ENCODE results near the gene CERS6.

Gene CERS6

GRCh38 chr2:168592181-168592831 is 136.2 kb downstream of the CERS6 start:
- H3K4me3 ChIP-seq (ENCODE audit: low read depth, low read length): no peak overlapping the region
- no peak for TF ChIP-seq CTCF (IDR thresholded peaks at IDR 0.05)
- H3K4me2 ChIP-seq (ENCODE audit: low read length): no peak overlapping the region
- H2AFZ ChIP-seq: no peak overlapping the region
- no peak overlapping the region for H3K9ac ChIP-seq
- H3K27ac ChIP-seq: no peak overlapping the region
- peaks cover under 1% of the 10 kb centered on the region for H3K79me2 ChIP-seq
- H3K4me1 ChIP-seq: no peaks in the 10 kb centered on the region
- H3K9me3 ChIP-seq (ENCODE audit: control insufficient read depth, low read length): no peaks in the 10 kb centered on the region
- H3K36me3 ChIP-seq (ENCODE audit: control insufficient read depth, insufficient read depth, low read length): no peaks in the 10 kb centered on the region
- no peaks in the 10 kb centered on the region for H3K27me3 ChIP-seq (ENCODE audit: control insufficient read depth, insufficient read depth, low read length)

- Histone ChIP-seq H3K36me3 (ENCODE audit: control insufficient read depth, insufficient read depth, low read length) (no peaks in the 10 kb centered on the region), H3K27me3 (ENCODE audit: control insufficient read depth, insufficient read depth, low read length) (no peaks in the 10 kb centered on the region), H3K4me2 (ENCODE audit: low read length) (no peak overlapping the region), H3K79me2 (peaks cover 2% of the 10 kb centered on the region), H3K4me1 (no peaks in the 10 kb centered on the region), H3K9me3 (ENCODE audit: control insufficient read depth, low read length) (no peaks in the 10 kb centered on the region), H3K9ac (no peak overlapping the region), H3K27ac (no peak overlapping the region), H2AFZ (no peak overlapping the region), H3K4me3 (ENCODE audit: low read depth, low read length) (no peak overlapping the region)
- no peak for TF ChIP-seq CTCF (IDR thresholded peaks at IDR 0.05)
Measured at GRCh38 chr2:168593713-168594112, 137.6 kb downstream of the CERS6 start.

GRCh38 chr2:168594778-168595177 is 138.7 kb downstream of the CERS6 start:
- no peaks in the 10 kb centered on the region for H3K36me3 ChIP-seq (ENCODE audit: control insufficient read depth, insufficient read depth, low read length)
- H3K4me2 ChIP-seq (ENCODE audit: low read length): no peak overlapping the region
- no peak overlapping the region for H3K9ac ChIP-seq
- H3K4me3 ChIP-seq (ENCODE audit: low read depth, low read length): no peak overlapping the region
- H3K4me1 ChIP-seq: no peaks in the 10 kb centered on the region
- TF ChIP-seq CTCF (IDR thresholded peaks at IDR 0.05): no peak
- H3K79me2 ChIP-seq: peaks cover 2% of the 10 kb centered on the region
- no peaks in the 10 kb centered on the region for H3K9me3 ChIP-seq (ENCODE audit: control insufficient read depth, low read length)
- no peak overlapping the region for H3K27ac ChIP-seq
- H2AFZ ChIP-seq: no peak overlapping the region
- H3K27me3 ChIP-seq (ENCODE audit: control insufficient read depth, insufficient read depth, low read length): no peaks in the 10 kb centered on the region

GRCh38 chr2:168596881-168597655 is 141.0 kb downstream of the CERS6 start:
- Histone ChIP-seq H3K4me2 (ENCODE audit: low read length) (no peak overlapping the region), H3K27me3 (ENCODE audit: control insufficient read depth, insufficient read depth, low read length) (no peaks in the 10 kb centered on the region), H3K4me3 (ENCODE audit: low read depth, low read length) (no peak overlapping the region), H2AFZ (no peak overlapping the region), H3K9me3 (ENCODE audit: control insufficient read depth, low read length) (no peaks in the 10 kb centered on the region), H3K4me1 (no peaks in the 10 kb centered on the region), H3K79me2 (peaks cover 2% of the 10 kb centered on the region), H3K27ac (no peak overlapping the region), H3K36me3 (ENCODE audit: control insufficient read depth, insufficient read depth, low read length) (no peaks in the 10 kb centered on the region), H3K9ac (no peak overlapping the region)
- no peak for TF ChIP-seq CTCF (IDR thresholded peaks at IDR 0.05)

Data from parathyroid adenoma (tissue), 2 donors.